H1 (cell line): Measurements from ENCODE around the gene HOXC13. TPM values are rescaled to one million over a fixed set of nuclear protein-coding genes. Genes with fewer than 3 reads are reported as not detected.

Experiments
- CTCF ChIA-PET: fragments of 300-600 bp; sonication (Branson Sonifier 250); formaldehyde crosslinking; loops from one replicate; lab custom pipeline; 2021; ENCODE audit not compliant: partially characterized antibody; lab: Charles Lee
- POLR2A ChIA-PET: fragments of 300-600 bp; sonication (Branson Sonifier 250); formaldehyde crosslinking; loops from one replicate; lab custom pipeline; 2021; ENCODE audit warnings: inconsistent platforms; ENCODE audit not compliant: partially characterized antibody; lab: Charles Lee
- DNase-seq, 2 experiments: peaks; one replicate each; pipeline versions ENCODE4 v3.0.0 to v3.0.0-alpha.2; 2010 to 2022; ENCODE audit warnings: low spot score in 2 of 2, low read depth in 1 of 2, mixed read lengths in 1 of 2
- FAIRE-seq: peaks from 2 replicates; lab custom pipeline; 2011; peaks lifted over from hg19 to GRCh38; lab: Jason Lieb, UNC
- H2AFZ ChIP-seq: 2 replicates; pipeline ENCODE4 v1.8.1; 2012; ENCODE audit warnings: low read length, inconsistent platforms
- H2AK5ac ChIP-seq: 2 replicates; pipeline ENCODE4 v1.6.1; 2013; ENCODE audit warnings: low read depth, low read length
- H2BK120ac ChIP-seq: replicated peaks from 2 replicates; pipeline ENCODE3; 2013; ENCODE audit warnings: low read depth, low read length, inconsistent platforms
- H2BK12ac ChIP-seq: 2 replicates; pipeline ENCODE4 v1.6.1; 2013; ENCODE audit warnings: low read depth, low read length
- H2BK15ac ChIP-seq: 2 replicates; pipeline ENCODE4 v1.6.1; 2013; ENCODE audit warnings: low read length
- H2BK20ac ChIP-seq: 2 replicates; pipeline ENCODE4 v1.6.1; 2013; ENCODE audit warnings: low read length
- H2BK5ac ChIP-seq: 2 replicates; pipeline ENCODE4 v1.6.1; 2013; ENCODE audit warnings: low read depth, low read length
- H3K14ac ChIP-seq: 2 replicates; pipeline ENCODE4 v1.6.1; 2013; ENCODE audit warnings: inconsistent platforms; ENCODE audit not compliant: insufficient read length
- H3K18ac ChIP-seq: 2 replicates; pipeline ENCODE4 v1.6.1; 2013; ENCODE audit warnings: low read length; ENCODE audit errors: extremely low read depth
- H3K23ac ChIP-seq: 2 replicates; pipeline ENCODE4 v1.6.1; 2013; ENCODE audit warnings: inconsistent platforms; ENCODE audit not compliant: insufficient read length
- H3K23me2 ChIP-seq: 2 replicates; pipeline ENCODE4 v1.6.1; 2013; ENCODE audit warnings: low read depth, low read length
- H3K27ac ChIP-seq: 2 replicates; pipeline ENCODE4 v1.6.1; 2011; ENCODE audit warnings: low read depth, low read length, inconsistent platforms
- H3K27me3 ChIP-seq, 4 experiments: replicated peaks in 1 of 4; 1 replicate in 1 of 4; 2 replicates in 3 of 4; pipeline versions ENCODE4 v1.6.1 to v1.8.1; 2011 to 2013; ENCODE audit warnings: low read length in 3 of 4, mild to moderate bottlenecking in 3 of 4, inconsistent platforms in 2 of 4, mixed read lengths in 2 of 4, moderate library complexity in 1 of 4; ENCODE audit not compliant: control insufficient read depth in 3 of 4, insufficient read depth in 3 of 4; ENCODE audit errors: extremely low read depth in 1 of 4
- H3K36me3 ChIP-seq, 4 experiments: 2 replicates each; pipeline versions ENCODE4 v1.6.1 to v1.8.1; 2011 to 2013; ENCODE audit warnings: mild to moderate bottlenecking in 4 of 4, low read length in 3 of 4, moderate library complexity in 2 of 4, control low read depth in 1 of 4, inconsistent platforms in 1 of 4; ENCODE audit not compliant: insufficient read depth in 4 of 4, control insufficient read depth in 2 of 4
- H3K4ac ChIP-seq: replicated peaks from 2 replicates; pipeline ENCODE3; 2013; ENCODE audit warnings: low read length, low read depth, mixed read lengths, inconsistent platforms; ENCODE audit not compliant: insufficient read length
- H3K4me1 ChIP-seq, 4 experiments: replicated peaks in 1 of 4; 1 replicate in 1 of 4; 2 replicates in 3 of 4; pipeline versions ENCODE4 v1.6.1 to v1.8.1; 2011 to 2013; ENCODE audit warnings: low read length in 3 of 4, inconsistent platforms in 2 of 4, mixed read lengths in 1 of 4; ENCODE audit not compliant: insufficient read depth in 4 of 4, control insufficient read depth in 3 of 4
- H3K4me2 ChIP-seq, 2 experiments: 2 replicates each; pipeline versions ENCODE4 v1.6.1 to v1.8.1; 2011 to 2013; ENCODE audit warnings: low read depth in 2 of 2, low read length in 2 of 2, control low read depth in 1 of 2, inconsistent platforms in 1 of 2, mild to moderate bottlenecking in 1 of 2; ENCODE audit not compliant: insufficient read depth in 1 of 2
- H3K4me3 ChIP-seq, 4 experiments: fragments of 200-600, 300-600 bp in 1 of 4; sonication (generic), shearing (Covaris generic), sonication (Bioruptor Twin) in 1 of 4; 2 replicates each; pipeline versions ENCODE4 v1.5.1 to v1.8.1; 2011 to 2016; ENCODE audit warnings: low read length in 4 of 4, low read depth in 3 of 4, control low read depth in 2 of 4, inconsistent platforms in 2 of 4, mild to moderate bottlenecking in 2 of 4, mixed read lengths in 1 of 4, moderate library complexity in 1 of 4; ENCODE audit not compliant: insufficient read depth in 2 of 4; ENCODE audit errors: extremely low read depth in 1 of 4
- H3K56ac ChIP-seq: replicated peaks from 2 replicates; pipeline ENCODE3; 2013; ENCODE audit warnings: low read depth, mild to moderate bottlenecking, mixed read lengths, low read length, inconsistent platforms; ENCODE audit not compliant: insufficient read length
- H3K79me1 ChIP-seq: 2 replicates; pipeline ENCODE4 v1.6.1; 2013; ENCODE audit warnings: low read depth, low read length, control low read depth
- H3K79me2 ChIP-seq, 2 experiments: 2 replicates each; pipeline versions ENCODE4 v1.6.1 to v1.8.1; 2012 to 2013; ENCODE audit warnings: low read length in 2 of 2, mild to moderate bottlenecking in 2 of 2, inconsistent platforms in 1 of 2; ENCODE audit not compliant: insufficient read depth in 2 of 2, control insufficient read depth in 1 of 2
- H3K9ac ChIP-seq, 4 experiments: replicated peaks in 1 of 4; 1 replicate in 1 of 4; 2 replicates in 3 of 4; pipeline versions ENCODE4 v1.6.1 to v1.8.1; 2011 to 2013; ENCODE audit warnings: low read depth in 3 of 4, low read length in 3 of 4, control low read depth in 2 of 4, mild to moderate bottlenecking in 2 of 4, moderate library complexity in 2 of 4, inconsistent platforms in 1 of 4; ENCODE audit errors: extremely low read depth in 1 of 4
- H3K9me3 ChIP-seq, 2 experiments: 2 replicates each; pipeline versions ENCODE4 v1.6.1 to v1.8.1; 2012 to 2013; ENCODE audit warnings: mild to moderate bottlenecking in 2 of 2, moderate library complexity in 2 of 2, control low read depth in 1 of 2, inconsistent platforms in 1 of 2, low read depth in 1 of 2, low read length in 1 of 2, mixed read lengths in 1 of 2; ENCODE audit not compliant: insufficient read depth in 2 of 2
- H4K20me1 ChIP-seq, 2 experiments: replicated peaks in 1 of 2; 2 replicates each; pipeline versions ENCODE3 to v1.8.1; 2011 to 2013; ENCODE audit warnings: inconsistent platforms in 2 of 2, low read length in 2 of 2, mild to moderate bottlenecking in 1 of 2; ENCODE audit not compliant: insufficient read depth in 2 of 2, control insufficient read depth in 1 of 2
- H4K5ac ChIP-seq: 2 replicates; pipeline ENCODE4 v1.6.1; 2013; ENCODE audit warnings: low read length, low read depth, mixed read lengths, inconsistent platforms; ENCODE audit not compliant: insufficient read length
- H4K8ac ChIP-seq: 2 replicates; pipeline ENCODE4 v1.8.0; 2013; ENCODE audit warnings: mild to moderate bottlenecking, moderate library complexity, low read length, inconsistent platforms; ENCODE audit not compliant: insufficient read depth; ENCODE audit errors: extremely low read depth
- H4K91ac ChIP-seq: replicated peaks from 2 replicates; pipeline ENCODE3; 2013; ENCODE audit warnings: low read length, mixed read lengths, inconsistent platforms; ENCODE audit not compliant: insufficient read length
- ATF3 ChIP-seq: IDR thresholded peaks from 2 replicates; pipeline ENCODE4 v1.6.1; 2011; ENCODE audit warnings: low read depth, mild to moderate bottlenecking, low read length; ENCODE audit not compliant: insufficient read depth
- CREB1 ChIP-seq: IDR thresholded peaks from 2 replicates; pipeline ENCODE4 v1.6.1; 2012; ENCODE audit warnings: inconsistent platforms
- EZH2 ChIP-seq: fragments of 200-600 bp; sonication (generic); IDR thresholded peaks from 2 replicates; pipeline ENCODE4 v1.7.1; 2012; ENCODE audit warnings: low read depth, mild to moderate bottlenecking, moderate library complexity, low read length, inconsistent platforms; ENCODE audit not compliant: severe bottlenecking
- RFX5 ChIP-seq: IDR thresholded peaks from 2 replicates; pipeline ENCODE4 v1.6.1; 2011; ENCODE audit warnings: low read depth, low read length, improper control_type of control experiment, borderline replicate concordance
- RNF2 ChIP-seq: fragments of 200-900, 300-1000 bp; sonication (generic); IDR thresholded peaks from 2 replicates; pipeline ENCODE4 v1.7.1; 2016; ENCODE audit warnings: borderline replicate concordance, low read depth, mild to moderate bottlenecking, antibody characterized with exemption, low read length; ENCODE audit not compliant: poor library complexity, severe bottlenecking; ENCODE audit errors: missing control alignments
- RXRA ChIP-seq: IDR thresholded peaks from 2 replicates; pipeline ENCODE4 v1.6.1; 2011; ENCODE audit warnings: low read depth, mild to moderate bottlenecking, low read length, moderate library complexity; ENCODE audit not compliant: insufficient read depth
- SIN3A ChIP-seq, 2 experiments: IDR thresholded peaks in 1 of 2; conservative IDR thresholded peaks in 1 of 2; 2 replicates each; pipeline ENCODE4 v1.6.1; 2011 to 2012; ENCODE audit warnings: low read length in 2 of 2, improper control_type of control experiment in 1 of 2, low read depth in 1 of 2, mild to moderate bottlenecking in 1 of 2
- SUZ12 ChIP-seq: fragments of 200-600 bp; sonication (generic); IDR thresholded peaks from 2 replicates; pipeline ENCODE4 v1.6.1; 2012; ENCODE audit warnings: mild to moderate bottlenecking, inconsistent platforms, low read length, moderate library complexity, mixed read lengths
- TAF1 ChIP-seq: IDR thresholded peaks from 2 replicates; pipeline ENCODE4 v1.6.1; 2011; ENCODE audit warnings: mild to moderate bottlenecking, low read depth, low read length
- WGBS, 2 experiments: shearing (Covaris generic) in 1 of 2; methylation state at CpG; one replicate each; pipeline versions ENCODE4 v1.1.6 to v1.1.7; 2013 to 2015; ENCODE audit warnings: low lambda C conversion rate in 2 of 2, mixed read lengths in 2 of 2, inconsistent platforms in 1 of 2, low coverage in 1 of 2, missing lambda C conversion rate in 1 of 2; ENCODE audit not compliant: insufficient replicate concordance in 2 of 2, insufficient coverage in 1 of 2, insufficient read length in 1 of 2; ENCODE audit errors: extremely low coverage in 1 of 2, missing lambda C conversion rate in 1 of 2; 5-methylcytosine and 5-hydroxymethylcytosine counted together
- polyA plus RNA-seq, 7 experiments: library from polyadenylated mRNA; depleted of rRNA in 3 of 7; stranded (reverse) in 5 of 7; unstranded in 2 of 7; fragments of >200 nt in 5 of 7; fragments of 200-250 nt in 2 of 7; gene quantifications; 1 replicate in 5 of 7; 2 replicates in 1 of 7; 4 replicates in 1 of 7; pipeline versions ENCODE4 v1.2.1 to v1.2.3, GENCODE V29; 2011 to 2013; ENCODE audit warnings: missing spikeins in 2 of 7, mixed read lengths in 2 of 7
- total RNA-seq: library from RNA; stranded (reverse); fragmentation: NEBNext Ultra II Directional; extraction: Animal tissue kit (Norgen Biotek cat#: 25700); gene quantifications from 2 replicates; pipeline ENCODE4 v1.2.1, GENCODE V29; 2021

The HOXC13 gene
- total and polyA plus RNA-seq, 2 of the 8 experiments (the other 6 are each of a cell fraction or from before 2014, with no cell fraction given), result 0.02 TPM; not detected in 1

GRCh38 chr12:53974084-53975063 is 35.7 kb downstream of the HOXC13 start, which contains the start of gene HOTAIR:
TSS of gene HOTAIR (minus strand) at chr12:53974954.
- no peak for DNase-seq
- no peak within 1 kb of the TSS for H2AFZ ChIP-seq
- no peak for TF ChIP-seq RXRA
- TF ChIP-seq SUZ12, result peak; percentile 66
- TF ChIP-seq RFX5, result no peak
- TF ChIP-seq RNF2, result peak; percentile 97
- TF ChIP-seq CREB1, result no peak
- no peak for TF ChIP-seq SIN3A (conservative IDR thresholded peaks at IDR 0.05 in 1 of 2, IDR thresholded peaks at IDR 0.05 in 1 of 2; ENCODE audit: low read depth in 1 of 2, low read length in 2 of 2)
- TF ChIP-seq ATF3, result no peak
- TF ChIP-seq EZH2, result peak; percentile 82
- TF ChIP-seq TAF1, result no peak

More at GRCh38 chr12:53974084-53975063, 35.7 kb downstream of the HOXC13 start, which contains the start of gene HOTAIR:
- no peak within 1 kb of the TSS for H3K56ac ChIP-seq
- no peak within 1 kb of the TSS for H2BK120ac ChIP-seq
- H3K27ac ChIP-seq, result no peak within 1 kb of the TSS
- no peak within 1 kb of the TSS for H3K4ac ChIP-seq
- no peak within 1 kb of the TSS for H3K23ac ChIP-seq
- H4K8ac ChIP-seq, result peak within 1 kb of the TSS; percentile 35; the same call in 1 of the 2 replicates
- no peaks in the 10 kb centered on the region for H3K79me1 ChIP-seq
- CTCF ChIA-PET, result interaction anchor here (0.7 to 1.3 kb wide), 3 partner anchors 12 to 30 kb away, joined by 3 to 4 read pairs (median 3); no protein-coding TSS in a partner anchor
- H4K5ac ChIP-seq, result no peak within 1 kb of the TSS
- H3K4me2 ChIP-seq, result peak within 1 kb of the TSS; percentile 29 to 65
- peaks cover 0 to 3% (median 0%) of the 10 kb centered on the region in 4 experiments; a peak in 1 of 8 replicates for H3K36me3 ChIP-seq
- H2BK12ac ChIP-seq, result 0 out of 2 replicates have a peak within 1 kb of the TSS, but pooled peaks have one; percentile 27
- H3K4me3 ChIP-seq, result peak within 1 kb of the TSS in 1 of 4 experiments; percentile 50; a peak in 2 of 8 replicates
- H2BK15ac ChIP-seq, result no peak within 1 kb of the TSS
- H3K4me1 ChIP-seq, result peaks cover 0 to 10% (median 4%) of the 10 kb centered on the region in 4 experiments; a peak in 6 of 7 replicates
- no peak within 1 kb of the TSS for H3K9ac ChIP-seq
- H3K18ac ChIP-seq, result no peak within 1 kb of the TSS; the same call in 1 of the 2 replicates
- H2AK5ac ChIP-seq, result no peak within 1 kb of the TSS
- WGBS, 2 experiments, result 0% methylated on average over 3 of the region's 63 CpGs; no CpG with 5 or more reads in 1 of the 2 experiments
- H3K23me2 ChIP-seq, result peaks cover 1% of the 10 kb centered on the region; the same call in 1 of the 2 replicates
- POLR2A ChIA-PET, result interaction anchor here (1.1 kb wide), 1 partner anchor 106 kb away, joined by 3 read pairs; no protein-coding TSS in a partner anchor
- H4K91ac ChIP-seq, result no peak within 1 kb of the TSS
- peaks cover 98 to 100% (median 100%) of the 10 kb centered on the region in 4 experiments for H3K27me3 ChIP-seq
- no peak within 1 kb of the TSS for H2BK5ac ChIP-seq
- H4K20me1 ChIP-seq, result peaks cover 18 to 25% of the 10 kb centered on the region in 2 experiments
- no peak within 1 kb of the TSS for H3K14ac ChIP-seq
- FAIRE-seq, result no peak
- H3K79me2 ChIP-seq, result no peaks in the 10 kb centered on the region
- no peak within 1 kb of the TSS for H2BK20ac ChIP-seq
- 0 out of 4 replicates have a peak, but pooled peaks cover 0 to 2% of the 10 kb centered on the region in 2 experiments for H3K9me3 ChIP-seq
